ENCODE results near the gene FKBP2.

GRCh38 chr11:64226507-64227051 lies 14.3 kb upstream of the FKBP2 start:
- no peak for TF ChIP-seq EZH2 (IDR thresholded peaks at IDR 0.05; ENCODE audit: insufficient read depth, poor library complexity, severe bottlenecking)
- TF ChIP-seq EZH2phosphoT487 (IDR thresholded peaks at IDR 0.05; ENCODE audit: insufficient read depth, low read depth), result no peak
